Astrocyte (in vitro differentiated cells and primary cell): ENCODE results near the gene CMPK2. TPM values are rescaled to one million over a fixed set of nuclear protein-coding genes. Genes with fewer than 3 reads are reported as not detected.

Experiments
- DNase-seq: peaks from one replicate; pipeline ENCODE4 v3.0.0-alpha.2; 2010; ENCODE audit warnings: low read depth
- FAIRE-seq: peaks from 2 replicates; lab custom pipeline; 2011; peaks lifted over from hg19 to GRCh38; lab: Jason Lieb, UNC
- H2AFZ ChIP-seq: 2 replicates; pipeline ENCODE4 v1.6.0; 2012; ENCODE audit warnings: low read depth, low read length, inconsistent platforms
- H3K27ac ChIP-seq: 2 replicates; pipeline ENCODE4 v1.5.1; 2011; ENCODE audit warnings: low read depth, low read length, inconsistent platforms
- H3K27me3 ChIP-seq: 2 replicates; pipeline ENCODE4 v1.6.0; 2011; ENCODE audit warnings: low read length, inconsistent platforms; ENCODE audit not compliant: insufficient read depth
- H3K36me3 ChIP-seq: 2 replicates; pipeline ENCODE4 v1.5.1; 2011; ENCODE audit warnings: low read length, inconsistent platforms; ENCODE audit not compliant: insufficient read depth
- H3K4me1 ChIP-seq: 2 replicates; pipeline ENCODE4 v1.5.1; 2011; ENCODE audit warnings: low read length, inconsistent platforms; ENCODE audit not compliant: insufficient read depth
- H3K4me2 ChIP-seq: 2 replicates; pipeline ENCODE4 v1.6.0; 2012; ENCODE audit warnings: low read length, inconsistent platforms
- H3K4me3 ChIP-seq: 2 replicates; pipeline ENCODE4 v1.5.1; 2011; ENCODE audit warnings: low read depth, mild to moderate bottlenecking, low read length, inconsistent platforms; ENCODE audit not compliant: insufficient read depth
- H3K79me2 ChIP-seq: 2 replicates; pipeline ENCODE4 v1.6.0; 2012; ENCODE audit warnings: mild to moderate bottlenecking, low read length, inconsistent platforms; ENCODE audit not compliant: insufficient read depth
- H3K9ac ChIP-seq: 2 replicates; pipeline ENCODE4 v1.6.0; 2012; ENCODE audit warnings: mild to moderate bottlenecking, low read length, inconsistent platforms
- H3K9me3 ChIP-seq: 2 replicates; pipeline ENCODE4 v1.5.1; 2012; ENCODE audit warnings: low read depth, mild to moderate bottlenecking, low read length, inconsistent platforms; ENCODE audit not compliant: insufficient read depth
- H4K20me1 ChIP-seq: 2 replicates; pipeline ENCODE4 v1.6.0; 2012; ENCODE audit warnings: low read length, inconsistent platforms; ENCODE audit not compliant: insufficient read depth
- H3K27ac Mint-ChIP-seq: one replicate; pipeline ENCODE4 v1.8.0; 2021; ENCODE audit warnings: mild to moderate bottlenecking, mixed read lengths; ENCODE audit not compliant: unreplicated experiment
- H3K27me3 Mint-ChIP-seq: one replicate; pipeline ENCODE4 v1.8.0; 2021; ENCODE audit warnings: low read depth, mixed read lengths; ENCODE audit not compliant: unreplicated experiment
- H3K36me3 Mint-ChIP-seq: one replicate; pipeline ENCODE4 v1.8.0; 2021; ENCODE audit warnings: low read depth, mixed read lengths; ENCODE audit not compliant: unreplicated experiment
- H3K4me1 Mint-ChIP-seq: one replicate; pipeline ENCODE4 v1.8.0; 2021; ENCODE audit warnings: low read depth, mixed read lengths; ENCODE audit not compliant: unreplicated experiment
- H3K4me3 Mint-ChIP-seq: one replicate; pipeline ENCODE4 v1.8.0; 2021; ENCODE audit warnings: mild to moderate bottlenecking, moderate library complexity, mixed read lengths; ENCODE audit not compliant: unreplicated experiment
- H3K9me3 Mint-ChIP-seq: one replicate; pipeline ENCODE4 v1.8.0; 2021; ENCODE audit warnings: mild to moderate bottlenecking, mixed read lengths; ENCODE audit not compliant: unreplicated experiment
- CTCF ChIP-seq: IDR thresholded peaks from 2 replicates; pipeline ENCODE4 v1.5.1; 2011; ENCODE audit warnings: low read depth, mild to moderate bottlenecking, inconsistent platforms, low read length, moderate library complexity; ENCODE audit not compliant: insufficient read depth
- EZH2 ChIP-seq: IDR thresholded peaks from 2 replicates; pipeline ENCODE4 v1.6.1; 2012; ENCODE audit warnings: mild to moderate bottlenecking, low read length, inconsistent platforms; ENCODE audit not compliant: insufficient read depth
- total RNA-seq: library from RNA; stranded (reverse); gene quantifications from 2 replicates; pipeline ENCODE4 v1.2.1, GENCODE V29; 2021

CMPK2 gene
- total RNA-seq, 1 donor from 2014 or later, result 32.5 TPM

- no peaks in the 10 kb centered on the region for H4K20me1 ChIP-seq
- no peaks in the 10 kb centered on the region for H3K36me3 ChIP-seq
- no peak overlapping the region for H3K4me3 ChIP-seq
- H3K79me2 ChIP-seq, result no peaks in the 10 kb centered on the region
- Mint-ChIP-seq H3K27ac (no peak overlapping the region), H3K9me3 (peaks cover 44% of the 10 kb centered on the region), H3K4me1 (no peaks in the 10 kb centered on the region), H3K36me3 (peaks cover 52% of the 10 kb centered on the region), H3K4me3 (no peak overlapping the region), H3K27me3 (peaks cover 2% of the 10 kb centered on the region)
- TF ChIP-seq CTCF, result no peak
- TF ChIP-seq EZH2, result no peak
- DNase-seq (no peak), FAIRE-seq (no peak)
- H3K9me3 ChIP-seq, result peaks cover 27% of the 10 kb centered on the region
- no peak overlapping the region for H3K9ac ChIP-seq
- no peaks in the 10 kb centered on the region for H3K27me3 ChIP-seq
- H3K27ac ChIP-seq, result no peak overlapping the region
- H3K4me1 ChIP-seq, result no peaks in the 10 kb centered on the region
- no peak overlapping the region for H2AFZ ChIP-seq
- H3K4me2 ChIP-seq, result no peak overlapping the region
These were observed 19.8 kb downstream of the CMPK2 start for GRCh38 chr2:6845903-6846302.

GRCh38 chr2:6845312-6845711 lies 20.4 kb downstream of the CMPK2 start:
- no peak overlapping the region for H3K27ac ChIP-seq
- H3K9ac ChIP-seq, result no peak overlapping the region
- H3K4me3 ChIP-seq, result no peak overlapping the region
- Mint-ChIP-seq H3K4me3 (no peak overlapping the region), H3K9me3 (peaks cover 44% of the 10 kb centered on the region), H3K27ac (no peak overlapping the region), H3K27me3 (peaks cover 2% of the 10 kb centered on the region), H3K4me1 (no peaks in the 10 kb centered on the region), H3K36me3 (peaks cover 48% of the 10 kb centered on the region)
- H4K20me1 ChIP-seq, result no peaks in the 10 kb centered on the region
- peaks cover 27% of the 10 kb centered on the region for H3K9me3 ChIP-seq
- no peaks in the 10 kb centered on the region for H3K4me1 ChIP-seq
- H3K36me3 ChIP-seq, result no peaks in the 10 kb centered on the region
- TF ChIP-seq CTCF, result no peak
- no peak for TF ChIP-seq EZH2
- FAIRE-seq (no peak), DNase-seq (peak; percentile 18)
- H2AFZ ChIP-seq, result no peak overlapping the region
- no peak overlapping the region for H3K4me2 ChIP-seq
- H3K79me2 ChIP-seq, result no peaks in the 10 kb centered on the region
- H3K27me3 ChIP-seq, result no peaks in the 10 kb centered on the region

GRCh38 chr2:6841537-6842287 lies 24.0 kb downstream of the CMPK2 start:
- Mint-ChIP-seq H3K27ac (no peak overlapping the region), H3K4me1 (no peaks in the 10 kb centered on the region), H3K9me3 (peaks cover 40% of the 10 kb centered on the region), H3K4me3 (no peak overlapping the region), H3K36me3 (peaks cover 27% of the 10 kb centered on the region), H3K27me3 (peaks cover 2% of the 10 kb centered on the region)
- Histone ChIP-seq H3K79me2 (no peaks in the 10 kb centered on the region), H3K27me3 (no peaks in the 10 kb centered on the region), H3K27ac (no peak overlapping the region), H4K20me1 (no peaks in the 10 kb centered on the region), H3K4me2 (no peak overlapping the region), H3K9me3 (peaks cover 22% of the 10 kb centered on the region), H2AFZ (no peak overlapping the region), H3K9ac (no peak overlapping the region), H3K36me3 (no peaks in the 10 kb centered on the region), H3K4me1 (no peaks in the 10 kb centered on the region), H3K4me3 (no peak overlapping the region)
- no peak for TF ChIP-seq CTCF
- TF ChIP-seq EZH2, result no peak
- FAIRE-seq, result no peak
- no peak for DNase-seq
